NCI-H510A (cell line): ENCODE results near the gene DGKD.

ENCODE experiments used
- DNase-seq: peaks from one replicate; lab custom pipeline; 2025; lab: John Stamatoyannopoulos, UW

DGKD gene

DNA sequence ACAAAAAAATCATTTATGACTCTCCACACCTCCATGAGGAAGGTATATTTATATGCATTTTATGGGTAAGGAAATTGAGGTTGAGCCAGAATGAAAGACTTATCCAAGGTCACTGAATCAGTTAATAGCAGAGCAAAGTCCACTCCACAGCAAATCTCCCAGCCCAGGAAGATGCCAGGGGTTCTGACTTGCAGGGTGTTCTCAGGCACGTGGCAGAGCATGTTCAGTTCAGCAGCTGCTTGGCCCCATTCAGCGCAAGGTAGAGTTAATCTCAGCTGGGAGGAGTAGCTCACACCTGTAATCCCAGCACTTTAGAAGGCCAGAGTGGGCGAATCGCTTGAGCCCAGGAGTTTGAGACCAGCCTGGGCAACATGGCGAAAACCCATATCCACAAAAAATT is 17.8 kb upstream of the DGKD start:
- DNase-seq = no peak

DNA sequence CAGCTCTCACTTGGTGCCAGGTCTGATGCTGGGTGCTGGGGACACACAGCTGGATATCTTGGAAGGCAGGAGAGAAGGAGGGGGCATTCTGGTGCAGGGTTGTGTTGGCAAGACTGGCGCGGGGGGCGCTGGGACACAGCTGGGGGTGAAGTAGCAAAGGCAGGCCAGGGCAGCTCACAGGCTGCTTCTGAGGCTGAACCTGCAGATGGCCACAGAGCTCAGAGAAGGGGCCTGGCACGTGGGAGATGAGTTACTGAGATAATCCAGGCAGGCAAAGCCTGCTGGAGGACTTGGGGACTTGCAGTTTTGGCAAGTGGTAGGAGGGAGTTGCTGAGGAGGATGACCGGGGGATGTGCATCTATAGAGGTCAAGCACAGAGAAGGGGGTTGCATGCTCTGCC is 16.2 kb upstream of the DGKD start:
- no peak for DNase-seq

DNA sequence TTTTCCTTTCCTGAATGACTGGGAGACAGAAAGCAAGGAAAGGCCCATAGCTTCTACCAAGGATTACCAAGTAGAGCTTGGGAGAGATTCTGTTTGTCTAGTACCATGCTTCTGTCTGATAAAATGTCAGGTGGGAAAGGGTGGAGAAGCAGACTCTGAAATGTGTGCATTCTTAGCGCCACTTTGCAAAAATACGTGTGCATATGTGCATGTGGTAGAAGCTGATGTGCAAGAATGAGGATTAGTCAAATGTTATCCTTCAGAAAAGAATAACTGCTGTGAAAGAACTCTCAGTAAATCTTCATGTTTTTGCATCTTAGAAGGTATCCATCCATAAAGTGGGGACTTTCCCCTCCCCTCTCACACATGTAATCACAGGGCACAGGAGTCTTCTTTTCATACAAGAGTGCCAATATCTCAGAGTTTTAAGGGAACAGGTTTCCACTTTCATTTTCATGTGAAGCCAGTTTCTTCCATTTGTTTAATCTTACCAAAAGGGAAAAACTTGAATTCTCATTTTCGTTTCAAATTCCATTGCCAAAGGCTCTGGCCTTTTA is 15.4 kb upstream of the DGKD start:
- no peak for DNase-seq

DNA sequence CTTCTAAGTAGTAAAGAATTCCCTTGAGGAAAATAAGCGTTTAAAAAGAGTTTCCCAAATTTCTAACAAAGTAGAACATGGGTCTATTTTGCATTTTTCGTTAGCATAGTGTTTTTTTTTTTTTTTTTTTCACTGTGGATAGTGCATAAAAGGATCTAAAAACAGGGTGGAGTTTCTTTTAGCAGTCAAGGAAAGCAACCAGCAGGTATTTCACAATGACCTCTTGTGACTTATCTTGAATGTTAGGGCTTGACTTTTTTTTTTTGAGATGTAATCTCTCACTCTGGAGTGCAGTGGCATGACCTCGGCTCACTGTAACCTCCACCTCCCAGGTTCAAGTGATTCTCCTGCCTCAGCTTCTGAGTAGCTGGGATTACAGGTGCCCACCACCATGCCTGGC is 14.9 kb upstream of the DGKD start:
- DNase-seq = no peak

DNA sequence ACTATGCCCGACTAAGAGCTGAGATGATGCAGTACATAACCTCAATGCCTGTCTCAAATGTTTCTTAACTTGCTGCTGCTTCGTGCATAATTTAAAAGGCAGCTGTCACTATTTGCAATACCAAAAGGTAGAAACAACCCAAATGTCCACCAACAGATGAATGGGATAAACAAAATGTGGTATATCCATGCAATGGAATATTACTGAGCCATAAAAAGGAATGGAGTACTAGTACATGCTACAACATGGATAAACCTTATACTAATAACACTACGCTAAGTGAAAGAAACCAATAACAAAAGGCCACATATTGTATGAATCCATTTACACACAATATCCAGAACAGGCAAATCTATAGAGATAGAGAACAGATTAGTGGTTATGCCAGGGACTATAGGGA is 13.0 kb upstream of the DGKD start:
- DNase-seq = no peak

DNA sequence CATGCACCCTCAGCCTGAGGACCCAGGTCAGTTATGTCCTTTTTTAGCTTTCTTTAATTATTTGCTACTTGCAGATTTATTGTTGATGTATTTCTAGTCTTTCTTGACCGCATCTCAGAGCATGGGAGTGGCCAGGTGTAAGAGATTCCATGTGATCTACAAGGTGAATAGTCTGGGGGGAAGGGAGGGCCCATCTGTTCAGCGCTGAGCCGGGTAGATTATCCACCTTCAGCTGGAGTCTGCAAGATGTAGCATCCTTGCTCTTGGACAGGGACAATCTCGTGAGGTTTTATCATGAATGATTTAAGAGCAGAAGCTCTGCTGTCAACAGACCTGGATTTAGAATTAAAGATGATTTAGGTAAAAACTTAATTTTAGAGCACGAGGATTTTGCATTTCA is 12.0 kb upstream of the DGKD start:
- no peak for DNase-seq

DNA sequence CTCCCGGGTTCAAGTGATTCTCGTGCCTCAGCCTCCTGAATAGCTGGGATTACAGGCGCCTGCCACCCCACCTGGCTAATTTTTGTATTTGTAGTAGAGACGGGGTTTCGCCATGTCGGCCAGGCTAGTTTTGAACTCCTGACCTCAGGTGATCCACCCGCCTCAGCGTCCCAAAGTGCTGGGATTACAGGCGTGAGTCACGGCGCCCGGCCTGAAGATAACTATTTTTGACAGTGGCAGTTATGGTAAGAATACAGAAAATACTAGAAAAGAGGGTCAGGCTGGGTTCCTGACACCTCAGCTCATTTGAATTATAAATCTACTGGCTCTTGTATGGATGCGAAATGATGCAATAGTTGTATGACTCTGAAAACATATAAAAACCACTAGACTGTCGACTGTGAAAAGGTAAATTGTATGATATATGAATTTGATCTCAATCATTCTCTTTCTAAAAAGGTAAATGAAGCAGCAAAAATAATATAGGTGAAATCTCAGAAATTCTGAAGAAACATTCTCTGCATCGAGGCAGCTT is 11.1 kb upstream of the DGKD start:
- no peak for DNase-seq

DNA sequence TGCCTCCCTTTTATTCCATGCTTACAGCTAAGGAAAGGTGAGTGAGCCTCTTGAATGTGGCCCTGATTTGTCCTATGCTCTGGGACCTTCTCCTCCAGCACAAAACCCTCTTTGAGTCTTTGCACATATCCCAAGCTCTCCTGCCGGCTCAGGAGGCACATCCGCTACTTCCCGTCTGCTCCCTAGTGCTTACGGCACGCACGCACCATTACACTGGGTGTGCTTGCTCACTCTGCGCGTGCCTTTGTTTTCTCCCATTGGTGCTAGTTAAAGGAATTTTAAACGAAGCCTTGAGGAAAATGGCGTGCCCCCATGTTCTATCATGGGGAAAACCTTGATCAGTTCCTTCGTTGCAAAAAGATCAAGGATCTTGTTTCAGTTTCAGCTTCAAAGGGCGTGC is 7.9 kb upstream of the DGKD start:
- DNase-seq = no peak

DNA sequence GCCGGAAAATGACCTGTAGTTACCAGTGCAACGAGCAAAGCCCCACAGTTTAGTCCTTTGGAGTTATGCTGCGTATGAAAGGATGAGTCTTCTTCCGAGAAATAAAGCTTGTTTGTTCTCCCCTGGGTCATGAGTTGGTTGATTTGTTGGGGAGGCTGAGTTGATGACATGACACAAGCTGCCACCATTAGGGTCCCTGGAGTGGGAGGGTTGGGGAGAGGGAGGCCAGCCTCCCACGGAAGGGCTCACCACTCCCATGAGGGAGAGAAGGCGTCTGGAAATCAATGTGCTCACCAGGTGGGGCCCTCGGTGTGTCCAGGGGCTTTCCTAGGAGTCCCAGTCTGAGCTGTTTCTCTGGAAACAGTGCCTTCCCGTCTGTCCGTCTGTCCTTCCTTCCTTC is 7.4 kb upstream of the DGKD start:
- DNase-seq = no peak

DNA sequence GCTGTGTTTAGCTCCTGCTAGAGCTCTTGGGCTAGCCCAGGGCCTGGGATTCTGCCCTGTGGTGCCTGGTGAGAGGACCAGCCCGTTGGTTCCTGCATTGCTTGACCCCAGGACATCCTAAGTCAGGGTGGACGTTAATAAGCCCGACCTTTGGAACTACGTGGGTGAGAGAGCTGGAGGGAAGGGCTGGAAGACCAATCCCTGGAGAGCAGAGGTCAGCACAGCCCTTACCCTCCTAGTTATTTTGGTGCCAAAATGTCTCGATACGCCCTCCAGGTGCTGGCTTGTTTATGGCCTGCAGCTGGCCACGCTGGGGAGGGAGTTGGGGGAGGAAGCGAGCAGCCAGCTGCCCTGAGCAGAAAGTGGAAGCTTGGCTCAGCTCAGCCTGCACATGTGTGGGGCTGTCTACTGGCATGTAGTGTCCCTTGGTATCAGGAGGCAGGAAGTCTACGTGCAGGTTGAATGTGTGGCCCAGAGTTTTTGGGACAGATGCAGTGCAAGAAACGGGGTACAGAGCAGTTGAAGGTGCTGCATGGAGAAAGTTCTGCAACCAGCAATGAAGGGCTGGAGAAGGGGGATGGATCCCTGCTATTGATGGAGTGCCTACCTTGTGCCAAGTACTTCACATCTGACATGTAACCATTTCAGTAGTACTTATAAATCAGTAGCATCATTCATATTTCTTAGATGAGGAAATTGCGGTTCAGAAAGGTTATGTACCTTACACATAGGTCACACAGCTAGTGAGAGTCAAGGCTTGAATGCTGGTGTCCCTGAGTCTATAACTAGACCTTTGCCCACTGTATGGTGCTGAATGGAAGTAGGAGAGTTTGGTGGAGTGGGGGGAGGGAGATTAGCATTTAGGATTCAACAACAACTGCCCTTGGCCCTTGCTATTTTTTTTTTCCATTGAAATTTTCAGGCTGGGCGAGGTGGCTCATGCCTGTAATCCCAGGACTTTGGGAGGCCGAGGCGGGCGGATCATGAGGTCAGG is 5.0 kb upstream of the DGKD start:
- DNase-seq = peak; percentile 19

DNA sequence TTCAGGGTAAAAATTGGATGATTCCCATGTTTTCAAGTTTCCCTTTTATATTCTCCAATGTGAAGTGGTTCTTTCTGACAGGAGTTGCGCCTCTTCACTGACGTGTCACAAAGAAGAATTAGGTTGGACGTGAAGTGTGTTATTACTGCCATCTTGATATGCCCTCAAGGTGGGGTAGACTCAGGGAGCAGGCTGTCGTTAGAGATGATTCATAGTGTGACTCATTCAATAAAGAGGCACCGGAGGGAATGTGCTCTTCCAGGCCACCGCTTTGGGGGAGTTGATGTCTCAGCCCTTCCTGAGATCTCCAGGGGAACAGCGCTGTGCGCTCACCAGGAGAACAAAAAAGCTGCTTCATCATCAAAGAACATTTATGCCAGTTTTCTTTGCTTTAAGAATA is 3.6 kb upstream of the DGKD start:
- DNase-seq = peak; percentile 23

DNA sequence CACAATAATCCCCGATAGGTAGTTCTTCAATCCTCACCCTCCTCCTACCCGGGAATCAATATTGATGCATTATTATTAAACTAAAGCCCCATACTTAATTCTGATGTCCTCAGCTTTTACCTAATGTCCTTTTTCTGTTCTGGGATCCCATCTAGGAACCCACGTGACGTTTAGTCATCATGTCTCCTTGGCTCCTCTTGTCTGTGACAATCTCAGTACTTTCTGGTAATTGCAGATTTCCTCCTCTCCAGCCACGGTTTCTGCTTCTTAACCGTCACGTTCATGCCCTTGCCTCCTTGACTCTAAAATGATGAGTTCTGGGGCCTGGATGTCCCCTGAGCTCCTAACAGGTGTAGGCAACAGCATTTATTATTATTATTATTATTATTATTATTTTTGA is 2.9 kb upstream of the DGKD start:
- no peak for DNase-seq

DNA sequence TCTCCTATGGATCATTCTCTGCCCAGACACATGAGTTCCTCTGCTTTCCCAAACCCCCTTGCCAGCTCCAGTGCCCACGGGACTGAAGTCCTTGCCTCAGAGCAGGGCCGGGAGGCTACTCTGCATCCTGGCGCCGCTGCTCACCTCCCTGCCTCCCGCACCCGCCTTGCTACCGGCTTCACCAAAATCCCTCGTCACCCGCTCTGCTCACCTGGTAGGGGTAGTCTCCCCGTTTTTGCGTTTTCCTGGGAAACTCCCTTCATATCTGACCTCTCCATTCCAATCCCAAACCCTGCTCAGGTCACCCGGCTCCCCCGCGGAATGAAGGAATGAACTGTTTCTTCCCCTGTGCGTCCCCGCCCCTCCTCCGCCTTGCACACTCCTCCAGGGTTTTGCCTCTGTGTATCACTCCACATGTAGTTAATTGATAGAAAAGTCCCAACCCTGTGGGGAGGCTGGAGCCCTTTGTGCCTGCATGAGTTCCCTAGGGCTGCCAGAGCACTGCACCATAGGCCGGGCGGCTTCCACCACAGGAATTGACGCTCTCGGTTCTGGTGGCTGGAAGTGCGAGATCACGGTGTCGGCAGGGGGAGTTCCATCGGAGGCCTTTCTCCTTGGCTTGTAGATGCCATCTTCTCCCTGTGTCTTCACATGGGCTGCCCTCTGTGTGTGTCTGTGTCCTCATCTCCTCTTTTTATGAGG is 2.0 kb upstream of the DGKD start:
- DNase-seq = no peak

DNA sequence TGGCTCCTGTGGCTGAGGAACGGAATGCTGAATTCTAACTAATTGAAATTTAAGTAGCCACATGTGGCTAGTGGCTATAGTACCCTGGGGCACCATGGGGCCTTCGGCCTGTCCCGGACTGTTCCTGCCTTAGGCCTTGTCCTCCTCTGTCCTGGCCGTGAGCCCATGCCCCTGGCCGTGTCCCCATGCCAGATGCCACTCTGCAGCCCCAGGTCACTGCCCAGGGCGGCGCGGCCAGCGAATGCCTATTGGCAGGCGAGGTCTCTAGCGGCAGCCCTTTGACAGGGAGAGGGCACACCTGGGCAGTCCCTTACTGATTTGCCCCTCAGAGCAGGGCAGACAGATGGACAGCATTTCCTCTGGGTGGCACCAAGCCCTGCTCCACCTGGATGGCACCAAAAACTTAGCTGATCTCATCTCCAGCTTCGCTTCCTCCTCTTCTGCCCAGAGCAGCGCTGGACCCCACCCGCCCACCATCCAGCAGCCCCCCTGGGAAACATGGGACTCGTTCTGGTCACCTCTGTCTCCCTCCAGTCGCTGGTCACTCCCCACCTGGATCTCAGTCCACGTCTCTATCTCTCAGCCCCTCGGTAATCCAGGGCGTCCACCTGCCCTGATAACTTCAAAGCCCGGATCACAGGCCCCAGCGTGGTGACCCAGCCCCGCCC is 1.1 kb upstream of the DGKD start:
- DNase-seq = no peak

DNA sequence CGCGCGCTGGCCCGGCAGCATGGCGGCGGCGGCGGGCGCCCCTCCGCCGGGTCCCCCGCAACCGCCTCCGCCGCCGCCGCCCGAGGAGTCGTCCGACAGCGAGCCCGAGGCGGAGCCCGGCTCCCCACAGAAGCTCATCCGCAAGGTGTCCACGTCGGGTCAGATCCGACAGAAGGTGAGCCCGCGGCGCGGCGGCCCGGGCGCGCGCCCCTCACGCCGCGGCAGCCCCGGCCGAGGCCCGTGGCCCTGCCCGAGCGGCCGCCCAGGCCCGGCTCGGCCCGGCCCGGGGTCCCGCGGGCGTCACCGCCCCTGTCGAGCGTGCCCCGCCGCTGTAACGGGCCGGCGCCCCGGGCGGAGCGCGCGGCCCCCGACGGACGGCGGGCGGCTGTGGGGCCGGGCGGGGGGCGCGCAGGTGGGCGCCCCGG is 218 bp downstream of the DGKD start:
- no peak for DNase-seq

DNA sequence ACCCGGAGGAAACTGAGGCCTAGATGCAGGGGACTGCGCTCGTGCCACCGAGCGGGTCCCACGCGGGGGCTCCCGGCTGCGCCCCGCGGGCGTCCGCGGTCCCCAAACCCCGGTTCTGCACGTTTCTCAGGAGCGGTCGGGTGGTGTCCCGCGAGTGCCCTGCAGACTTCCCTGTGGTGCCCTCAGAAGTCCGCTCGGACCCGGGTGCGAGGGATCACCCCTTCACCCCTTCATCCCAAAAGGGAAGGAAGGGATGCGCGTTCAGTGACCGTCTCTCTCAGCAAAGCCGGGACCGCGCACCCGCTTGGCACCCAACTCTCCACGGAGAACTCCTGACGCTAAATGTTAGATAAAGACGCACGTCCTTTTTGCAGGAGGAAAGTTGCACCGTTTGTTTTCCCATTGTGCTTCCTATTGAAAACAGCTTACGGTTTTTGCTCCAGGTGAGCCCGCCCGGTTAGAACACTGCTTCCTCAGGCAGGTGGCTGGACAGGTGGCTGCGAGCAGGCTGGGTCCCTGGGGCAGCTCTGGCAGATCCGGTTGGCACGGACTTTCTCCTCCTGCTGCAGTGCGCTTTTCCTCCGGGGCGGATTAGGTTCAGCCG is 779 bp downstream of the DGKD start:
- peak; percentile 32 for DNase-seq

DNA sequence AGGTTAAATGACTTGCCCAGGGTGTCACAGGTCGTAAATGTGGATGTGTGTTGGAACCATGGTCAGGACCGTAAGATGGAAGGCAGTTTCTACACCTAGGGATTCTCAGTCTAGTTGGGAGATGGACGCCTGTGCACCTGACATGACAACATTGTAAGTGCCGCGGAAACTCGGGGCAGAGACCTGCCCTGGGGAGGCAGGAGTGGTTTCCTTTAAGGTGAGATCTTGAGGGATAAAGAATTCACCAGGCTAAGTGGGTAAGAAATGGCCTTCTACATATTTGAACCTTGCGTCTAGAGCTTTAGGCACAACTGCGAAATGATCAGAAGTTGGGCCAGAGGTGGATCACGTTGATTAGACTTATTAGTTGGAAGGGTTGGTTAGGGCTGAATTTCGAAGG is 1.6 kb downstream of the DGKD start:
- DNase-seq = no peak

DNA sequence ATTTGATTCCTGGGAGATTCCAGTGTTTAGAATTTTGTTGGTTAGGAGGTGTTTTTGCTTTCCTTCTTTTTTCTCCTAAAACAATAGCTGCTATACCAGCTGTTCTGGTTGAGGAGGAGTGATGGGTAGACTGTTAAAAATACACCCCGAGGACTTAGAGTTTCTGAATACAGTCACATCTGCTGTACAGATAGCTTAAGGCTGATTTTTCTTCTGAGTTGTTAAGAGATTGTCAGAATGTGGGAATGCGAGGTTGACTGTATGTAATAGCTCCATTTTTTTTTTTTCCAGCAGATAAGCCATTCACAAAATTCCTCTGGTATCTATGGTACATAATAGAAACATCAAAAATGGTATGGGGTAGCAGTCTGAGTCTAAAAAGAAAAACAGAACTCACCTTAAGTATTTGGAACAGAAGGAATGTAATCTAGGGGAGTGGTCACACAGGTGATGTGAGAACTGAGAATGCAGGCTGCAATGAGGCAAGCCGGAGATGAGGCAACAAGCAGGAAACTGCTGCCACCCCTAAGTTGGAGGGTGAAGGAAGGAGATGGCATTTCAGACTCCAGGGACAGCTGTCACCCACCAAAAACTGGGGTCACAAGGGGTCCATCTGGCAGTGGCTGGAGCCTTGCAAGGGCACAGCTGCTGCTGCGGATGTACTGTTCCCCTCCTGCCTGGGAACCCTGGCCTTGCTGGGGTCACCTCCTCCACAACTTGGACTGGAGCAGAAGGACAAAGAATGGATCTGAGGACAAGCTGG is 2.4 kb downstream of the DGKD start:
- no peak for DNase-seq

DNA sequence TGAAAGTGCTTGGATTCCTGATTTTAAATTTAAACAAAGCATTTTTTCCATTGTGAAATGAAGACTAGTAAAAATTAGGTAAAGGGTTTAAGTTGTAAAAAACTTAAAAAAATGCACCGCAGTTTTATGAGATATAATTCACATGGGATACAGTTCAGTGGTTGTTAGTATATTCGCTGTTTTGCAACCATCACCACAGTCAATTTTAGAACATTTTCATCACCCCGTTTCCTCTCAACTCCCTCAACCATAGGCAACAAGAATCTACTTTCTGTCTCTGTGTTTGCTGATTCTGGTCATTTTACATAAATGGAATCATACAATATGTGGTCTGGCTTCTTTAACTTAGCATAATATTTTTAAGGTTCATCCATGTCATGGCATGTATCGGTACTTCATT is 4.0 kb downstream of the DGKD start:
- DNase-seq = no peak

DNA sequence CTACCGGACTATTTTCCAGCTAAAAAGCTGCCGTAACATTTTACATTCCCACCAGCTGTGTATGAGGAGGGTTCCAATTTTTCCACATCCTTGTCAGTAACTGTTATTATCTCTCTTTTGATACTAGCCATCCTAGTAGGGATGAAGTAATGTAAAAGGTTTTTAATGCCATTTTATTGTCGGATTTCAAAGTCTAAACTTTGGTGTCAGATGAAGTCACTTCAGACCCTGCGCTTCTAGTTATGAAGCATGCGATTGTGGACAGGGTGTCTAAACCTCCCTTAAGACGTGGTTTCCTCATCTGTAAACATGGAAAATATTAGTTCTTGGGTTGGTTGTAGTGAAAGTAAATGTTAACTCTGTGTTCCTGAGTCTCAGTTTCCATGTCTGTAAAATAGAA is 4.7 kb downstream of the DGKD start:
- DNase-seq = no peak

DNA sequence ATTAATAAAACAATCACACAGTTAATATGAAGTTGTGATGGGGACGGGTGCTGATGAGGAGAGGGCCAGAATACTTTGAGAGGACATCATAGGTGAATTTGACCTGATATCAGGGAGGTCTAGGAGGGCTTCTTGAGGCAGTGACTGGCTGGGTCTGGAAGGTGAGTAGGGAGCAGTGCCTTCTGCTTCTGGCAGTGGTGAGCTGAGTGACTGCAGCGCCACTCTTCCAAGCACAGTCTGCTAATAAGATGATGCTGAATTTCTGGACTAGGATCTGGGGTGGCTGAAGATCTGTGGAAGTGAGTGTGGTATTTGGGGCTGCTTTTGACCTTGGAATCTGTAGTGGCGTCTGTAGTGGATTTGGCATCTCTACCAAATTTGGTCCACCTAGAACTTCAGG is 5.5 kb downstream of the DGKD start:
- no peak for DNase-seq
